Glutamatergic neuron (in vitro differentiated cells): Measurements from ENCODE around the gene CPNE7. TPM values are rescaled to one million over a fixed set of nuclear protein-coding genes. Genes with fewer than 3 reads are reported as not detected.

ENCODE experiments used
- DNase-seq: peaks from one replicate; pipeline ENCODE4 v3.0.0; 2022
- H3K27ac Mint-ChIP-seq: one replicate; pipeline ENCODE4 v1.8.0; 2020; ENCODE audit warnings: mild to moderate bottlenecking, mixed read lengths, inconsistent platforms; ENCODE audit not compliant: unreplicated experiment
- H3K27me3 Mint-ChIP-seq: one replicate; pipeline ENCODE4 v1.8.0; 2020; ENCODE audit warnings: mild to moderate bottlenecking, moderate library complexity, mixed read lengths, inconsistent platforms; ENCODE audit not compliant: unreplicated experiment
- H3K36me3 Mint-ChIP-seq: one replicate; pipeline ENCODE4 v1.8.0; 2020; ENCODE audit warnings: mild to moderate bottlenecking, mixed read lengths, inconsistent platforms; ENCODE audit not compliant: unreplicated experiment
- H3K4me1 Mint-ChIP-seq: one replicate; pipeline ENCODE4 v1.8.0; 2020; ENCODE audit warnings: mild to moderate bottlenecking, low read depth, mixed read lengths, inconsistent platforms; ENCODE audit not compliant: unreplicated experiment
- H3K4me3 Mint-ChIP-seq: one replicate; pipeline ENCODE4 v1.8.0; 2020; ENCODE audit warnings: mild to moderate bottlenecking, mixed read lengths, inconsistent platforms; ENCODE audit not compliant: unreplicated experiment
- H3K9me3 Mint-ChIP-seq: one replicate; pipeline ENCODE4 v1.8.0; 2020; ENCODE audit warnings: mild to moderate bottlenecking, moderate library complexity, mixed read lengths, inconsistent platforms; ENCODE audit not compliant: unreplicated experiment
- CTCF ChIP-seq: fragments of 200-600 bp; sonication (generic); IDR thresholded peaks from one replicate; pipeline ENCODE4 v1.5.0; 2021; ENCODE audit not compliant: partially characterized antibody, unreplicated experiment
- total RNA-seq: library from RNA; stranded (reverse); fragmentation: NEBNext Ultra II Directional; extraction: Animal tissue kit (Norgen Biotek cat#: 25700); gene quantifications from one replicate; pipeline ENCODE4 v1.2.1, GENCODE V29; 2021; ENCODE audit not compliant: unreplicated experiment

The CPNE7 gene
- total RNA-seq, 1 donor from 2014 or later: 17.8 TPM

GRCh38 chr16:89557690-89558490 is 17.7 kb upstream of the CPNE7 start:
- Mint-ChIP-seq H3K27ac (no peak overlapping the region), H3K9me3 (peaks cover 11% of the 10 kb centered on the region), H3K4me3 (no peak overlapping the region), H3K27me3 (peaks cover 5% of the 10 kb centered on the region), H3K4me1 (peaks cover 14% of the 10 kb centered on the region), H3K36me3 (no peaks in the 10 kb centered on the region)
- DNase-seq: no peak
- TF ChIP-seq CTCF: peak; percentile 25

- peak; percentile 28 for TF ChIP-seq CTCF
- H3K27ac Mint-ChIP-seq: peak within 1 kb of the TSS; percentile 95
- peaks cover 7% of the 10 kb centered on the region for H3K27me3 Mint-ChIP-seq
- peaks cover 14% of the 10 kb centered on the region for H3K9me3 Mint-ChIP-seq
- H3K4me3 Mint-ChIP-seq: peak within 1 kb of the TSS; percentile 96
- H3K4me1 Mint-ChIP-seq: peaks cover 20% of the 10 kb centered on the region
- DNase-seq: peak; percentile 93
- H3K36me3 Mint-ChIP-seq: no peaks in the 10 kb centered on the region
Observed at GRCh38 chr16:89560378-89561141, 15.0 kb upstream of the CPNE7 start, which contains the start of gene RPL13. Gene RPL13, plus strand, starts transcription at chr16:89560682. Its CDS starts 278 bp downstream, at chr16:89560960.

GRCh38 chr16:89561142-89561883 is 14.2 kb upstream of the CPNE7 start:
- peaks cover 8% of the 10 kb centered on the region for H3K27me3 Mint-ChIP-seq
- no peak for TF ChIP-seq CTCF
- peaks cover 26% of the 10 kb centered on the region for H3K4me1 Mint-ChIP-seq
- peaks cover 15% of the 10 kb centered on the region for H3K9me3 Mint-ChIP-seq
- peak overlapping the region; percentile 89 for H3K4me3 Mint-ChIP-seq
- H3K36me3 Mint-ChIP-seq: no peaks in the 10 kb centered on the region
- DNase-seq: peak; percentile 53
- H3K27ac Mint-ChIP-seq: peak overlapping the region; percentile 7

- H3K4me1 Mint-ChIP-seq: peaks cover 27% of the 10 kb centered on the region
- no peak for DNase-seq
- H3K36me3 Mint-ChIP-seq: no peaks in the 10 kb centered on the region
- peak overlapping the region; percentile 89 for H3K4me3 Mint-ChIP-seq
- H3K9me3 Mint-ChIP-seq: peaks cover 16% of the 10 kb centered on the region
- H3K27ac Mint-ChIP-seq: peak overlapping the region; percentile 7
- peaks cover 9% of the 10 kb centered on the region for H3K27me3 Mint-ChIP-seq
- TF ChIP-seq CTCF: no peak
Observed at GRCh38 chr16:89561884-89562599, 13.5 kb upstream of the CPNE7 start.
